ENCODE results near the gene DYNLRB1.
A peak's percentile ranks its signal among the peaks of the same experiment; 100 is the strongest.
"Not testable (repeated sequence)": the region's sequence is repeated elsewhere in the genome, so short reads cannot be mapped to it uniquely, and the experiment has no call there.

The DYNLRB1 gene

GRCh38 chr20:34512266-34512954 lies 3.8 kb upstream of the DYNLRB1 start:
- DNase-seq: no peak

DNA sequence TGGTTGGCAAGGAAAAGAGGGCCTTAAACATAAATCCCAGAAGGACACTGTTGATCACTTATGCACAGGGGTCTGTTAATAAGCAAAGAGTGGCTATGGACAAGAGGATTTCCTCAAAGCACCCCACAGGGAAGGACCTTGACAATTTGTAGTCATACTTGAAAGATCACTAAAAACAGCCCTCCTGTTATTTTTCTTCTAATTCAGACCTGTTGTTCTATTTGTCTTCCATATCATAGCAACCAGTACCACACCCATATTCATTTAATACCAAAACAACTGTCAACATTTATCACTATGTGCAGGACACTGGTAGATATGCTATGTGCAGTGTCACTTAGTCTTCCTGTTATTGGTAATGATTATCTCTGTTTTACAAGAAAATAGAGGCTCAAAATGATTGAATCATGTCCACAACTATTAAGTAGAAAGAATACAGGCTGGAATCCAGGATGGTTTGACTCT lies 3.2 kb upstream of the DYNLRB1 start:
- peak; percentile 18 for DNase-seq

GRCh38 chr20:34514034-34514433 lies 2.2 kb upstream of the DYNLRB1 start:
- DNase-seq: not testable (repeated sequence)

DNA sequence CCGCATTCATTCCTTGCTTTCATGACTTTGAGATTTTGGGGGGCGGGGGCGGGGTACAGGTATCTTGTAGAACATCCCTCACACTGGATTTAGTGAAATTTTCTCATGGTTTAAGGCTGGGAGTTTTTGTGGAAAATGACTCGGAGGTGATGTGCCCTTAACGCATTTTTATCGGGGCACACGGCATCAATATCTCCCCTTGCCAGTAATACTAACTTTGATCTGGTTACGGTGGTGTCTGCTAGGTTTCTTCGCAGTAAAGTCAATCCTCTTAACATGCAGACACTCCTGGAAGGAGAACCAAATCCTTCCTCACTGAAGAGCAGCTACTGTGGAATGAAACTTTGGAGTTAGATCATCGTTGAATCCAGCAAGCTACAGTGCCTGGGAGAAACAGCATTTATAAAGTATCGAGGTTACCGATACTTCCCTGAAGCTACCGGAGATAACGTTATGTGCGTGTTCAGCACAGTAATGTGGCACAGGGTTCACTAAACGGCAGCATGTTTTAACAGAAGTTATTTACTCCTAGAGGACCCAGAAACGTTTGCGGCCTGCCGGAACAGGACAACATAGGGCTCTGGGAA lies 1.2 kb upstream of the DYNLRB1 start:
- DNase-seq: no peak

GRCh38 chr20:34515484-34516246 lies 557 bp upstream of the DYNLRB1 start:
- peak; percentile 79 for DNase-seq

DNA sequence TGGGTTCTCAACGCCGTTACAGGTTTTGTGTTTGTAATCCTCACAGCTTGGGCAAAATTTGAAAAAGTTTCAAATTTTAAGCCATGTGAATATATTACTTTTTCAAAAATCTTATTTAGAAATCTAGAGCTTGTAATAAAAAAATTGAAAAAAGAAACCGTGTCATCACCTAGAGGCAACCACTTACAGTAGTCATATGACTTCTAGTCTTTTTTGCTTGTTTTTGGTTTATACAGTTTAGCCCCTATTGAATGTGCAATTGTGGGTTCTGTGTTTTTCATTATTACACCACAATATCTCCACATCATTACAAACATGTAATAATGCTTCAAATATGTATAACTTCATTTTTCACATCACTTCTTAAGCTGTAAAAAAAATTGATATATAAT lies 888 bp downstream of the DYNLRB1 start:
- DNase-seq: no peak

DNA sequence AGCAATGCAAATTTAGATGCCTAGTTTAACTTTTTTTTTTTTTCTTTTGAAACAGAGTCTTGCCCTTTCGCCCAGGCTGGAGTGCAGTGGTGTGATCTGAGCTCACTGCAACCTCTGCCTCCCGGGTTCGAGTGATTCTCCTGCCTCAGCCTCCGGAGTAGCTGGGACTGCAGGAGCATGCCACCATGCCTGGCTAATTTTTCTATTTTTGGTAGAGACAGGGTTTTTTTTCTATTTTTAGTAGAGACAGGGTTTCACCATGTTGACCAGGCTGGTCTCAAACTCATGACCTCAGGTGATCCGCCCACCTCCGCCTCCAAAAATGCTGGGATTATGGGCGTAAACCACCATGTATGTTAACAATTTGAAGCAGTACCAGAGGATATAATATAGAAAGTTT lies 2.6 kb downstream of the DYNLRB1 start:
- DNase-seq: not testable (repeated sequence)

- not testable (repeated sequence) for DNase-seq
Measured at GRCh38 chr20:34519841-34520240, 3.6 kb downstream of the DYNLRB1 start.

- DNase-seq: peak; percentile 49
Measured at GRCh38 chr20:34522969-34523871, 7.0 kb downstream of the DYNLRB1 start.

DNA sequence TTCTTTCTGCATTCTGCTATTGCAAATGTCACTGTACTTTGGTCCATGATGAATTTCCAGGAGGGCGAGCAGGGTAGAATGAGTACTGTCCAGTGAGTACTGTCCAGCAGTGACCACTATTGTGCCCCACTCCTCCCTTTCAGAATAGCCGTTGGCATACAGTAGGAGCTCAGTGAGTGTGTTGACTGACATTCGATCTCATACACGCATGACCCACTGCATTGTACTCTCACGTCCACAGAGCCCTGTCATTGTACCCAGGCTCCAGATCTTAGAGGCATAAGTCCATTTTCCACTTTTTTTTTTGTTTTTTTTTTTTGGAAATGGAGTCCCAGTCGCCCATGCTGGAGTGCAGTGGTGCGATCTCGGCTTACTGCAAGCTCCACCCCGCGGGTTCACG lies 8.2 kb downstream of the DYNLRB1 start:
- DNase-seq: no peak

DNA sequence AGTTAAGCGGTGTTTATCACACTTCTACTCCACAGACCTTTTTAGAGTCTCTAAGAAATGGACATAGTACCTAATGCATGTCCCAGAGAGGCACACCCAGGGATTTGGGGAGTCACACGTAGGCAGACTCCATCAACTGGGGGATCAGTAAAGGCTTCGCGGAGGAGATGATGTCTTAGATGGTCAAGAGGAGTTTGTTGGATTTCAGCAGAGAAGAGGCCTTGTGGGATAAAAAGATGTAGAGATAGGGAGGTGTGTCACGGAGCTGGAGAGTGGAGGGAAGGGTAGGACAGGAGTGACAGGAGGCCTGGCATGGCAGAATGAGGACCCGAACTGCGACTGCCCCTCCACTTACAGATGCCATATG lies 9.1 kb downstream of the DYNLRB1 start:
- DNase-seq: no peak

- DNase-seq: no peak
Measured at GRCh38 chr20:34525709-34526416, 9.6 kb downstream of the DYNLRB1 start.

- DNase-seq: no peak
Measured at GRCh38 chr20:34526466-34526865, 10.2 kb downstream of the DYNLRB1 start.

GRCh38 chr20:34527016-34527415 lies 10.8 kb downstream of the DYNLRB1 start:
- DNase-seq: no peak

- no peak for DNase-seq
Measured at GRCh38 chr20:34528921-34529297, 12.7 kb downstream of the DYNLRB1 start.

DNA sequence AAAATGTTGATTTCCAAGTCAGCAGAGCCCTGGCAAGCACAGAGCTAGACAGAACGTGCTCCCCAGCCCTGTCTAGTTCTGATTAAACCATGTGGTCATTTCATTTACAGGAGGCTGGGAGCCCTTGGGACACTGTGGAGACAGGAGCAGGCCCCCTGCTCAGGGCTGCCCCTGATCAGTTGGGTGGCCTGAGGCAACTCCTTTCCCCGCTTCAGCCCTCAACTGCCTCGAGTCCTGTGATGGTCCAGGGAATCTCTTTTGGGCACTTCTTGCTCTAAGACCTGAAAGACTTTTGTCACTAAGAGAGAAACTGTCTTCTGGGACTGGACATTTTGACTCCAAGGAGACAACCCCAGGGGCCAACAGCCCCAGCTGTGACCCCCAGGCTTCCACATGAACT lies 13.5 kb downstream of the DYNLRB1 start:
- DNase-seq: no peak

- DNase-seq: no peak
Measured at GRCh38 chr20:34530342-34530741, 14.1 kb downstream of the DYNLRB1 start.

DNA sequence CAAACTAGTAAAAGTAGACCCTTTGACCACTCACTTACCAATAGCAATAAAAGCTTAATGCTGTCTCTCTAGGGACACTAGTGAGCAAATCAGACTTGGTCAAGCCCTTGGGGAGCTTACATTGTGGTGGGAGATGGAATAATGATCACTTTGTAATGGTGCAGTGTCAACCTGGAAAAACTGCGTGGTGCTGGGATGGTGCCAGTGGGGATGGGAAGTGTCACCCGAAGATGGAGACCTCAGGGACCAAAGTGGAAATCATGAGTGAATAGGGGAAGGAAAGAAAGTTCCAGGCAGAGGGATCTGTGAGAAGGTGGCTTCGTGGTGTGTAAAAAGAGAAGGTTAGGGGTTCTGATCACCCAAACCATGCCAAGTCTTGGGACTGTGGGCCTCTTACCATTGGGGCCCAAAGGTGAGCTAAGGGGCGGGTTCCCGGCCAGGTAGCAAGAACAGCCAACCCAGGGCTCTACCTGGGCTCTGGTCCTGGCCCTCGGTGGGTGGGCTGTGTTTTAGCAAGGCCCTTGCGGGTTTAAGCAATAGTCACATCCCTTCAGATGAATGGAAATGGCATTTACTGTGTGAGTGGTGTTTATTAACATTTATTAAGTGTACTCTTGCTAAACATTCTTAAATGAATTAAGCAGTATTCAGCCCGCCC lies 15.5 kb downstream of the DYNLRB1 start:
- no peak for DNase-seq

DNA sequence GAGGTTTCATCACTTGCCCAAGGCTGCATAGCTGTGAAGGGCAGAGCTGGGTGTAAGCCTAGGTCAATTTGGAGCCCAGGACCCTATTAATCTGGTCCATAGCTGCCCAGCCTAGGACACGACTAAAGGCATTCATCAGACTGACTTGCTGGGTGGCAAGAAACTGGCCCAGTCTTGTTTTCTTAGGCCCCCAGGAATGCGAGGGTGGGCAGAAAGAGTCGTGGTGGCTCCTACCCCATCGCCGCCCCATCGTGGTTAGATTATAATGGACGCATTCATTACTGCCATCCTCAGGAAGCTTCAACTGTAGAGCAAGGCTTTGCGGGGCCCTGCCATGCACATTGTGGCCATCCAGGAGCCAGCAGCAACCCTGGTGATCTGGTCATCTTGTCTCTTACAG lies 16.1 kb downstream of the DYNLRB1 start:
- DNase-seq: no peak

GRCh38 chr20:34532756-34533155 lies 16.5 kb downstream of the DYNLRB1 start:
- no peak for DNase-seq

GRCh38 chr20:34534391-34535165 lies 18.4 kb downstream of the DYNLRB1 start:
- DNase-seq: no peak

All from CD4-positive, alpha-beta T cell treated with Interleukin-21 for 1 hour (primary cell).